NK-92 (cell line): Measurements from ENCODE around the gene WAC.

Experiments
- DNase-seq: peaks from one replicate; lab custom pipeline; 2025; ENCODE audit not compliant: unreplicated experiment; lab: John Stamatoyannopoulos, UW

Gene WAC

DNA sequence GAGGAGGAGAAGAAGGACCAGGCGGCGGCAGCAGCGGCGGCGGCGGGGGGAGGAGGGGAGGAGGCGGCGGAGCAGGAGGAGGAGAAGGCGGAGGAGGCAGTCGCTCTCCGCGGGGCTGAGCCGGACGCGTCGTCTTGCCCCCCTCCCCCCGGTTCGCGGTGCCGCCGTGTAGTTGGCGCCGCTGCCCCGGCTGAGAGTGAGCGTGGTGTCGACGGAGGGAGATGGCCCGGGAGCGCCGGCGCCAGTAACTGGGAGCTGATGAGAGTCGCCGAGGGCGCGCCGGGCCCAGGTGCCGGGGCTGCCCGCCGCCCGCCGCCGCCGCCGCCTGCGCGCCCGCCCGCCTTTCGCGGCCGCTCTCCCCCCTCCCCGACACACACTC lies 257 bp downstream of the WAC start:
- no peak for DNase-seq

GRCh38 chr10:28533571-28534304 lies 820 bp downstream of the WAC start:
- no peak for DNase-seq

GRCh38 chr10:28535846-28536245 lies 2.9 kb downstream of the WAC start:
- no peak for DNase-seq

DNA sequence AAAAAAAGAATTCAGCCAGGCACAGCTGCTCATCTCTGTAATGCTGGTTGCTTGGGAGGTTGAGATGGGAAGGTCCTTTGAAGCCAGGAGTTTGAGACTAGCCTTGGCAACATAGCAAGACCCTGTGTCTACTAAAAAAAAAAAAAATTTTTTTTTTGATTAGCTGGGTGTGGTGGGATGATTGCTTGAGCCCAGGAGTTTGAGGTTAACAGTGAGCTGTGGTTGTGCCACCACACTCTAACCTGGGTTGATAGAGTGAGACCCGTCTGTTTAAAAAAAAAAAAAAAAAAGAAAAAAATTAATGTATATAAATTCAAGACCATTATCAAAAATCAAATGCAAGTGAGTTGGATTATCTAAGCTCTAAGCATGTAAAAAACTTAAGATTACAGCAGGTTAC lies 5.7 kb downstream of the WAC start:
- no peak for DNase-seq

GRCh38 chr10:28540145-28540544 lies 7.2 kb downstream of the WAC start:
- DNase-seq, result no peak

DNA sequence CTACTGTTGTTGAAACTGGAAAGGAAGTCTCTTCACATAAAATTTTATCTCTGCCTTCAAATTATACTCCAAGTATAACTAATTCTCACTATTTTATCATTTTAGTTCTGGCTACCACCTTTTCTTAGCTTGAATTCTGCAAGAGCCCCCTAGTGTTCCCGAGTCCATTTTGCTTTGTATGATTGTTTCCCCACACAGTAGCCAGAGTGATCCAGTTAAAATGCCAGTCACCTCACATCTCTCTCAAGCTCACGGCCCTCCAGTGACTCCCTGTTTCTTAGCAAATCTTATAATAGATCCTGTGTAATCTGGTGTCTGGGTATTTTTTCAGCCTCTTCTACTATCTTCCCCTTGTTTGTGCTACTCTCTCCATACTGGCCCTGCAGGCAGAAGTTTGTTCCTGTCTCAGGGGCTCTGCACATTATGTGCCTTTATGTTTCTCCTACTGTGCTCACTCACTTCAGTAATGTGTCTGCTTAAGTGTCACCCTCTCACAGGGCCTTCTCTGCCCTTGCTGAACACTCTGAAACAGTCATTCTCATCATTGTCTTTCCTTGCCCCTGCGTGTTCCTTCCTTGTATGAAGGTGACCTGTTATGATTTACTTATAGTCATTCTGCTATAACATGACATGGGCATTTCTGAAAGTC lies 8.9 kb downstream of the WAC start:
- no peak for DNase-seq

DNA sequence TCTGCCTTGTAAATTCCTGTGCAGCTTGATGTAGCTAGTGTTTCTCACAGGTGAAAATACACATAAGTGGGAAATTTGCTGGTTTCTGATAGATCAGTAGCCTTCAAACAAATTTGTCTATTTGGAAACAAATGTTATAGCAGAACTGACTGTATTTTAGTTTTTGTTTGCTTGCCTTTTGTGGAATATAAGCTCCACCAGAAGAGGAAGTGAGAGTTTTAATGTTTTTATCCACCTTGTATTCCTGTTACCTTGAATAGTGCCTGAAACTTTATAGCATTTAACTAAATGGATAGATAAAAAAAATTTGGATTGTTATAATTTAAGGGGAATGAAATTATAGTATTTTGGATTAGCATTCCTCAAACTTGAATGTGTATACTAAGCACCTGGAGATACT lies 9.8 kb downstream of the WAC start:
- DNase-seq, result no peak

- no peak for DNase-seq
These were observed 11.1 kb downstream of the WAC start for GRCh38 chr10:28544058-28544457.

DNA sequence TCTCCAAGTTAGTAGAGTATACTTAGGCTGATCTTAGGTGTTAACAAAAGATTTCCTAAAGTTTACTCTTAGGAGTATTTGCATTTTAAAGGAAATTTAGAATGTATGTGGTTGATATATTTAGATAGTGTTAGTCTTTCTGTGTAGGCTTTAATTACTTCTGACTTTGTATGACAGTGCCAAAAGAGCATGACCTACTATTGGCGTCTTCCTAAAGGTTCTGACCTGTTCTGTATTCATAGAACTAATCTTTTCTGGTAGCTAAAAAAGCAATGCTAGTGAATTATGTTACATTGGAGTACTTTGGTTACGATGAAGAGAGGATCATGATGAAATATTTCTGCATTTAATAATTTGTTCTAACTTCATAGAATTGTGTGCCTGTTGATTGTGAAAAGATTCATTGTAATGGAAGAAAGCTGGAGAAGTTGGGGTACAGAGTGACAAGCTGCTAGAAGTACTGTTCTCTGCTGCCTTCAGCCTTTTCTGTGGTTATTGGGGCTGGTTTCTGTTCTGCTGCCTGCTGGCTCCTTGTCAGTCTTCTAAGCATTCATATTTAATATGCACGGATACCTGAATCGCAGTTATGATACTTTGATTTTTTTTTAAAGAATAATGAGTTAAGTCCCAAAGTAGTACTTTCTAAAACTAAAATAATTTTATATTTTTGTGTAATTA lies 13.2 kb downstream of the WAC start:
- DNase-seq, result no peak

GRCh38 chr10:28548781-28549498 lies 16.0 kb downstream of the WAC start:
- DNase-seq, result no peak

GRCh38 chr10:28551086-28551485 lies 18.2 kb downstream of the WAC start:
- DNase-seq, result no peak

DNA sequence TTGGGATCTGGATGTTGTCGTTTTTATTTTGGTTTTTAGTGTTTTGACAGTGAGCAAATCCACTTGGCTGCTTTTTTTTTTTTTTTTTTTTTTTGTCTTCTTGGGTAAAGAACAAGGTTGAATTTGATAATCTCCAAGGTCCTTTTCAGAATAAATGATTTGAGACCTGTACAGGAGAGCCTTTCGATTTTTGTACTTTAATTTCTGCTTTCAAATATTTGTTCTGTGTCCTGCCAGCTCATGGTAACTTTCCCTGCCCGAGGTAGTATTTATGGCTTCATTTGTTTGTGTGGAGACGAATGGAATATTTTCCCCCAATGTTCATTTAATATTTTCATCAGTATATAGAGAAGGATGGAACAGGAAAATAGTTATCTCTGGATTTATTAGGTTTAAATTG lies 19.9 kb downstream of the WAC start:
- no peak for DNase-seq

GRCh38 chr10:28554009-28554408 lies 21.1 kb downstream of the WAC start:
- DNase-seq, result no peak

- no peak for DNase-seq
These were observed 22.0 kb downstream of the WAC start for GRCh38 chr10:28554952-28555351.

DNA sequence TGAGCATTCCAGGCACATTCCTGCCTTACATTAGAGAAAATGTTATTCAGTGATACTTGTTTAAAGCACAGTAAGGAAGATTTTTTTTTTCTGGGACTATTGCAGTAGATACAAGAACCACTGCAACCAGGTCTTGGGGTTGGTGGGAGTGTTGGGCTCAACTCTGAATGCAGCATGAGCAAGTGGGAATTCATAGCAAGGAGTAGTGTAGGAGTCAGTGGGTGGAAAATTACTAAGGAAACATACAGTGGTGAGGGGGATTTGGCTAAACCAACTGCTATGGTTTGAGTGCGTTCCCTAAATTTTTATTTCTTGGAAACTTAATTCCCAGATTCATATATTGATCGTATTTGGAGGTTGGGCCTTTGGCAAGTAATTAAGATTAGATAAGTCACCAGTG lies 22.4 kb downstream of the WAC start:
- DNase-seq, result no peak

GRCh38 chr10:28556142-28556541 lies 23.2 kb downstream of the WAC start:
- no peak for DNase-seq

DNA sequence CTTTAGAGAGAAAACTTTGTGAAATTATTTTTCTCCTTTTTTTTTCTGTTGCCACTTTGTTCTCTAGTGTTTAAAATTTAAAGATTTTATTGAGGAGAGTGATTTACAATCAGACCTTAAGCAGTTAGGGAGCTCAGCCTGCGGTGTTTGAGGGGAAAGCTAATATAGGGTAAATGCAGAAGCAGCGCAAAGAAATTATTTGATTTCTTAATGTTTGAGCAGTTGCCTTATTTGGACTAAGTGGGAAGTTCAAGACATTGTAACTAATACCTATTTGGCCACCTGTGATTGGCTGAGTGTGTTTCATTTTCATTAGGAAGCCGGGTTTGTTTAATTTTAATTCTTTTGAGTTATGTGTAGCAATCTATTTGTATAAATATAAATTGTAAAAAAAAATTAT lies 25.3 kb downstream of the WAC start:
- DNase-seq, result no peak

- DNase-seq, result no peak
These were observed 26.1 kb downstream of the WAC start for GRCh38 chr10:28558923-28559508.

- DNase-seq, result no peak
These were observed 26.7 kb downstream of the WAC start for GRCh38 chr10:28559618-28560017.

GRCh38 chr10:28560617-28561016 lies 27.7 kb downstream of the WAC start:
- DNase-seq, result no peak

DNA sequence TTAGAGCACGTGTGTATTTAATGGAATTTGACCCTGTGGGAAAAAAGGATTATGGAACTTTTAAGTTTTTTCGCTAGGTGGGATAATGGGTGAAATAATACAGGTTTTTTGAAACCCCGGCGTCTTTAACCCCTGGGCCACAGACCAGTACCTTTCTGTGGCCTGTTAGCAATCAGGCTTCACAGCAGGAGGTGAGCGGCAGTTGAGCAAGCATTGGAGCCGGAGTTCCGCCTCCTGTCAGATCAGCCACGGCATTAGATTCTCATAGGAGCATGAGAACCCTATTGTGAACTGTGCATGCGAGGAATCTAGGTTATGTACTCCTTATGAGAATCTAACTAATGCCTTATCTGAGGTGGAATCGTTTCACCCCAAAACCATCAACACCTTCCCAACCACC lies 28.6 kb downstream of the WAC start:
- no peak for DNase-seq
